Endothelial cell of umbilical vein (primary cell): ENCODE data around the gene KIDINS220. TPM values are rescaled to one million over a fixed set of nuclear protein-coding genes. Genes with fewer than 3 reads are reported as not detected.

ENCODE experiments used
- BruUV-seq: library from RNA; stranded (reverse); fragments of 400-500 nt; replicated peaks from 2 replicates; lab custom pipeline; 2021; lab: Mats Ljungman, UMichigan
- CTCF ChIA-PET: fragments of 300-600, 350-600 bp; sonication (Branson Sonifier 250); formaldehyde crosslinking; loops from one replicate; lab custom pipeline; 2021; ENCODE audit warnings: antibody characterized with exemption, inconsistent platforms; lab: Charles Lee
- POLR2A ChIA-PET: fragments of 300-600, 350-600 bp; sonication (Branson Sonifier 250); formaldehyde crosslinking; loops from one replicate; lab custom pipeline; 2021; ENCODE audit warnings: antibody characterized with exemption, inconsistent platforms; lab: Charles Lee
- DNase-seq: peaks from one replicate; pipeline ENCODE4 v3.0.0-alpha.2; 2011; ENCODE audit warnings: low read depth, low spot score
- FAIRE-seq: peaks from 2 replicates; lab custom pipeline; 2011; peaks lifted over from hg19 to GRCh38; lab: Jason Lieb, UNC
- H2AFZ ChIP-seq: 2 replicates; pipeline ENCODE4 v1.6.0; 2012; ENCODE audit warnings: low read depth, low read length, control low read depth, inconsistent platforms
- H3K27ac ChIP-seq: 2 replicates; pipeline ENCODE4 v1.5.1; 2011; ENCODE audit warnings: low read depth, mild to moderate bottlenecking, control low read depth, low read length, moderate library complexity; ENCODE audit not compliant: insufficient read depth
- H3K27me3 ChIP-seq, 2 experiments: 2 replicates each; pipeline versions ENCODE4 v1.6.0 to v1.6.1; 2011; ENCODE audit warnings: low read length in 2 of 2, mixed read lengths in 1 of 2; ENCODE audit not compliant: control insufficient read depth in 2 of 2, insufficient read depth in 2 of 2
- H3K36me3 ChIP-seq, 2 experiments: 2 replicates in 1 of 2; 3 replicates in 1 of 2; pipeline ENCODE4 v1.5.1; 2011; ENCODE audit warnings: low read length in 2 of 2, mild to moderate bottlenecking in 1 of 2, moderate library complexity in 1 of 2; ENCODE audit not compliant: control insufficient read depth in 2 of 2, insufficient read depth in 2 of 2; ENCODE audit errors: extremely low read depth in 1 of 2
- H3K4me1 ChIP-seq: 3 replicates; pipeline ENCODE4 v1.5.1; 2011; ENCODE audit warnings: mild to moderate bottlenecking, low read length; ENCODE audit not compliant: control insufficient read depth, insufficient read depth; ENCODE audit errors: extremely low read depth
- H3K4me2 ChIP-seq: 2 replicates; pipeline ENCODE4 v1.6.1; 2011; ENCODE audit warnings: low read length, control low read depth, mixed read lengths; ENCODE audit not compliant: insufficient read depth
- H3K4me3 ChIP-seq, 3 experiments: fragments of 200-600 bp in 1 of 3; sonication (generic), shearing (Covaris generic) in 1 of 3; replicated peaks in 1 of 3; 2 replicates each; pipeline ENCODE4 v1.5.1; 2011 to 2016; ENCODE audit warnings: control low read depth in 3 of 3, low read length in 3 of 3, mild to moderate bottlenecking in 2 of 3, inconsistent platforms in 1 of 3, low read depth in 1 of 3, moderate library complexity in 1 of 3; ENCODE audit not compliant: insufficient read depth in 1 of 3
- H3K79me2 ChIP-seq: 2 replicates; pipeline ENCODE4 v1.6.0; 2012; ENCODE audit warnings: low read length, inconsistent platforms; ENCODE audit not compliant: control insufficient read depth, insufficient read depth
- H3K9ac ChIP-seq: replicated peaks from 2 replicates; pipeline ENCODE3; 2011; ENCODE audit warnings: low read length, control low read depth; ENCODE audit not compliant: insufficient read depth; ENCODE audit errors: extremely low read depth
- H3K9me1 ChIP-seq: replicated peaks from 3 replicates; pipeline ENCODE4 v1.6.0; 2011; ENCODE audit warnings: mild to moderate bottlenecking, low read length; ENCODE audit not compliant: control insufficient read depth, insufficient read depth; ENCODE audit errors: extremely low read depth
- H3K9me3 ChIP-seq: replicated peaks from 2 replicates; pipeline ENCODE4 v1.5.1; 2012; ENCODE audit warnings: low read length, inconsistent platforms; ENCODE audit not compliant: control insufficient read depth, insufficient read depth
- H4K20me1 ChIP-seq: replicated peaks from 2 replicates; pipeline ENCODE3; 2011; ENCODE audit warnings: mild to moderate bottlenecking, low read length; ENCODE audit not compliant: control insufficient read depth, insufficient read depth; ENCODE audit errors: extremely low read depth
- EZH2 ChIP-seq: IDR thresholded peaks from 2 replicates; pipeline ENCODE4 v1.6.1; 2012; ENCODE audit warnings: borderline replicate concordance, low read depth, mild to moderate bottlenecking, moderate library complexity, low read length, inconsistent platforms; ENCODE audit not compliant: severe bottlenecking
- FOS ChIP-seq: IDR thresholded peaks from 2 replicates; pipeline ENCODE4 v1.6.1; 2011; ENCODE audit warnings: mild to moderate bottlenecking, low read length, moderate library complexity, borderline replicate concordance; ENCODE audit not compliant: insufficient read depth
- GATA2 ChIP-seq: IDR thresholded peaks from 2 replicates; pipeline ENCODE4 v1.7.0; 2011; ENCODE audit warnings: low read depth, mild to moderate bottlenecking, moderate library complexity, mixed read lengths, low read length; ENCODE audit not compliant: insufficient read length, insufficient read depth
- JUN ChIP-seq: IDR thresholded peaks from 2 replicates; pipeline ENCODE4 v1.6.1; 2011; ENCODE audit warnings: borderline replicate concordance, low read depth; ENCODE audit not compliant: insufficient read length, insufficient read depth
- MAX ChIP-seq: IDR thresholded peaks from 2 replicates; pipeline ENCODE4 v1.6.1; 2011; ENCODE audit not compliant: insufficient read depth, insufficient read length
- MYC ChIP-seq: IDR thresholded peaks from one replicate; pipeline ENCODE4 v1.6.1; 2011; ENCODE audit warnings: mild to moderate bottlenecking, low read depth, low read length
- POLR2A ChIP-seq: IDR thresholded peaks from 2 replicates; pipeline ENCODE4 v1.6.1; 2012; ENCODE audit warnings: low read depth, mild to moderate bottlenecking, control low read depth, low read length
- POLR2AphosphoS5 ChIP-seq: IDR thresholded peaks from 2 replicates; pipeline ENCODE4 v1.6.1; 2012; ENCODE audit warnings: low read depth, mild to moderate bottlenecking, control low read depth, low read length, moderate library complexity; ENCODE audit not compliant: insufficient read depth
- dilution Hi-C: fragments of 300-500 bp; cut with MboI; formaldehyde crosslinking; loops from one replicate; pipeline ENCODE4 v1.15.0; 2019; ENCODE audit warnings: low sequenced_read_pairs; ENCODE audit not compliant: extremely low pct_ligation_motif_present
- intact Hi-C: fragments of 100-400 bp; cut with micrococcal nuclease; formaldehyde crosslinking; loops from one replicate; pipeline ENCODE4 v1.10.0; 2022
- polyA plus RNA-seq, 4 experiments: library from polyadenylated mRNA; depleted of rRNA in 3 of 4; stranded (reverse) in 3 of 4; unstranded in 1 of 4; fragments of >200 nt; gene quantifications; 2 replicates each; pipeline versions ENCODE4 v1.2.1 to v1.2.3, GENCODE V29; 2011 to 2012; ENCODE audit warnings: missing spikeins in 1 of 4
- total RNA-seq: library from RNA; stranded (reverse); gene quantifications from 2 replicates; pipeline ENCODE4 v1.2.3, GENCODE V29; 2021
- TF ChIP-seq, protein P1 (sequence below), 2 donors: IDR thresholded peaks; 1 replicate in 1 of 2; 2 replicates in 1 of 2; pipeline ENCODE4 v1.5.1; 2011; ENCODE audit warnings: low read length in 2 of 2, mild to moderate bottlenecking in 2 of 2, moderate library complexity in 2 of 2, control low read depth in 1 of 2, inconsistent platforms in 1 of 2, low read depth in 1 of 2; ENCODE audit not compliant: insufficient read depth in 1 of 2; ENCODE audit errors: extremely low read depth in 1 of 2

KIDINS220 gene
- total and polyA plus RNA-seq, 2 donors (not counting 3 experiments of a cell fraction or from before 2014, with no cell fraction given) = 33.9 to 41.3 TPM

GRCh38 chr2:8750221-8750620 is 87.2 kb downstream of the KIDINS220 start:
- DNase-seq (no peak), FAIRE-seq (no peak)
- Histone ChIP-seq H3K4me2 (no peak overlapping the region), H3K9me1 (no peaks in the 10 kb centered on the region), H3K4me3 (no peak overlapping the region), H3K27me3 (no peaks in the 10 kb centered on the region), H3K27ac (no peak overlapping the region), H3K79me2 (no peaks in the 10 kb centered on the region), H3K9me3 (no peaks in the 10 kb centered on the region), H3K9ac (no peak overlapping the region), H4K20me1 (no peaks in the 10 kb centered on the region), H2AFZ (no peak overlapping the region), H3K36me3 (peaks cover 0 to 7% of the 10 kb centered on the region in 2 experiments), H3K4me1 (no peaks in the 10 kb centered on the region)
- ChIA-PET POLR2A (no interaction called here), CTCF (interaction anchor here (1.1 kb wide), 1 partner anchor 14 kb away, joined by 3 read pairs; no protein-coding TSS in a partner anchor)
- TF ChIP-seq FOS (no peak), POLR2A (no peak)
- intact Hi-C loops (no loop called here), dilution Hi-C loops (no loop called here)
- no TSS peak for BruUV-seq

- TF ChIP-seq GATA2 (no peak), JUN (no peak), EZH2 (no peak), POLR2A (no peak), MYC (no peak), MAX (no peak), FOS (no peak), POLR2AphosphoS5 (no peak)
- TF ChIP-seq, protein P1, sequence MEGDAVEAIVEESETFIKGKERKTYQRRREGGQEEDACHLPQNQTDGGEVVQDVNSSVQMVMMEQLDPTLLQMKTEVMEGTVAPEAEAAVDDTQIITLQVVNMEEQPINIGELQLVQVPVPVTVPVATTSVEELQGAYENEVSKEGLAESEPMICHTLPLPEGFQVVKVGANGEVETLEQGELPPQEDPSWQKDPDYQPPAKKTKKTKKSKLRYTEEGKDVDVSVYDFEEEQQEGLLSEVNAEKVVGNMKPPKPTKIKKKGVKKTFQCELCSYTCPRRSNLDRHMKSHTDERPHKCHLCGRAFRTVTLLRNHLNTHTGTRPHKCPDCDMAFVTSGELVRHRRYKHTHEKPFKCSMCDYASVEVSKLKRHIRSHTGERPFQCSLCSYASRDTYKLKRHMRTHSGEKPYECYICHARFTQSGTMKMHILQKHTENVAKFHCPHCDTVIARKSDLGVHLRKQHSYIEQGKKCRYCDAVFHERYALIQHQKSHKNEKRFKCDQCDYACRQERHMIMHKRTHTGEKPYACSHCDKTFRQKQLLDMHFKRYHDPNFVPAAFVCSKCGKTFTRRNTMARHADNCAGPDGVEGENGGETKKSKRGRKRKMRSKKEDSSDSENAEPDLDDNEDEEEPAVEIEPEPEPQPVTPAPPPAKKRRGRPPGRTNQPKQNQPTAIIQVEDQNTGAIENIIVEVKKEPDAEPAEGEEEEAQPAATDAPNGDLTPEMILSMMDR (IDR thresholded peaks at IDR 0.05; ENCODE audit: extremely low read depth in 1 of 2, insufficient read depth in 1 of 2, low read depth in 1 of 2, low read length in 2 of 2) = no peak
- no peak for FAIRE-seq
- intact Hi-C loops (no loop called here), dilution Hi-C loops (no loop called here)
- H3K9me1 ChIP-seq = no peaks in the 10 kb centered on the region
- no peak for DNase-seq
- no peak overlapping the region for H3K27ac ChIP-seq
- POLR2A ChIA-PET = no interaction called here
- BruUV-seq = no TSS peak
- H3K27me3 ChIP-seq = no peaks in the 10 kb centered on the region
- no peak overlapping the region for H3K4me3 ChIP-seq
- H4K20me1 ChIP-seq = no peaks in the 10 kb centered on the region
- H3K4me2 ChIP-seq = no peak overlapping the region
- no peak overlapping the region for H3K9ac ChIP-seq
- H2AFZ ChIP-seq = no peak overlapping the region
- H3K9me3 ChIP-seq = no peaks in the 10 kb centered on the region
- peaks cover 0 to 4% of the 10 kb centered on the region in 2 experiments for H3K36me3 ChIP-seq
- CTCF ChIA-PET = no interaction called here
- no peaks in the 10 kb centered on the region for H3K4me1 ChIP-seq
- H3K79me2 ChIP-seq = no peaks in the 10 kb centered on the region
Observed at GRCh38 chr2:8743261-8743660, 94.2 kb downstream of the KIDINS220 start.
